NCI-H146 treated with DMSO at 0.1 percent for 48 hours (cell line): Measurements from ENCODE around the gene SUN2.

ENCODE experiments used
- DNase-seq: peaks from one replicate; lab custom pipeline; 2025; ENCODE audit not compliant: unreplicated experiment; lab: John Stamatoyannopoulos, UW

The SUN2 gene

DNA sequence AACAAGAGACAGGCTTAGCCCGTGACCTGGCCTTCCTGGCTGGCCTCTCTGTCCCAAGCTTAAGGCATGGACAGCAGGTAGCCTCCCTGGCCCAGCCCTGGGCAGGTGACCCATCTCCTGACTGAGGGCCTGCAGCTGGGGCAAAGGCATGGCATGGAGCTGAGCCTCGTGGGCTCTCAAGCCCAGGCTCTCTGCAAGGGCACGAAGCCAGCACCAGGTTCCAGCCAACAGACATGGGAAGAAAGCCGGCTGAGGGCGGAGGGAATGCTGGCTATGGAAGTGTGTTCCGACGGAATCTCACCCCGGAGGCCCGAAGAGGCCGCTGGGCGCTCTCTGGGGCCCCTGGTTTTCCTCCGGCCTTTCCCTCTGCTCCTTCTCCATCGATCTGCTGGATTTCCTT is 25.2 kb upstream of the SUN2 start:
- DNase-seq = no peak

GRCh38 chr22:38777087-38777671 is 21.4 kb upstream of the SUN2 start:
- DNase-seq = no peak

GRCh38 chr22:38776086-38776485 is 20.3 kb upstream of the SUN2 start:
- no peak for DNase-seq

DNA sequence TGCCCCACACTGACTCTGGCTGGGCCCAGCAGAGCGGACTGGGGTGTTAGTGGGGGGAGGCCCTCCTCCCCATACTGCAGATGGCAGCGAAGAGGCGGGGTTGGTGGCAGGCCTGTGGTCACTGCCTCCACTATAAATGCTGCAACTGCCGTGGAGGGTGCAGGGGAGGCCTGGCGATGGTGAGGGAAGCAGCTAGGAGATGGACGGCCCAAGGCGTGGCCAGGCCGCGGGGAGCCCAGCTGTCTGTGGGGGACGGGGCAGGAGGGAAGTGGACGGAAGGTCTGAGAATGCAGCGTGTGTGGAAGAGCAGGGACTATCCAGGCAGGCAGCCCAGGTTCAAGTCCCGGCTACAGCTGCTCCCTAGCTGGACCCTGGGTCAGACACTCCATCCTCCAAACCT is 19.9 kb upstream of the SUN2 start:
- DNase-seq = no peak

DNA sequence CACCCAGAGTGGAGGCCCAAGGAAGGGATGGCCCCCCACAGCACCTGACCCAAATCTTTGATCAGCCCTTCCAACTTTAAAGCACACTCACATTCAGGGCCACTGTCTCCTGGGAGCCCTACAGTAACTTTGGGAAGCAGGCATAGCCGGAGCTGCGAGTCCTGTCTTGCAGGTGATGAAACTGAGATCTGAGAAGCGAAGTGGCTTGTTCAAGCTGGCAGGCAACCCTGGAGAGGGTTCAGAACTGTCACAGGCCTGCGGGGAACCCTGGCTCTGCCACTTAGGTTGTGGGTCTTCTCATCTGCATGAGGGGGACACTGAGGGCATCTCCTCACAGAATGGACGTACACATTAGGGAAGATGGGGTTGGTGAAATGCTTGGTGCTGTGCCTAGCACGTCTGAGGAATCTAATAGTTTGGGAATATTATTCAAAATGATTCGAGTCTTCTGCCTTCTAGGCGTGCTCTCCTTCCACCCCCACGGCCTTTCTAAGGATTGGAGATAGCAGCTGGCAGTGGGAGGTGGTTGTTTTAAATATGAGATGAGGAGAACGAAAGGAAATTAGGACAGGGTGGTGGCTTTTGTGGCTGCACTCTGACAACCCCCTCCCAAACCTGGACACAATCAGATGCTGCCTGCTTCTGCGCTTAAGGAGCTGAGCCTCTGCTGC is 18.8 kb upstream of the SUN2 start:
- no peak for DNase-seq

- DNase-seq = no peak
These were observed 17.7 kb upstream of the SUN2 start for GRCh38 chr22:38773363-38773946.

DNA sequence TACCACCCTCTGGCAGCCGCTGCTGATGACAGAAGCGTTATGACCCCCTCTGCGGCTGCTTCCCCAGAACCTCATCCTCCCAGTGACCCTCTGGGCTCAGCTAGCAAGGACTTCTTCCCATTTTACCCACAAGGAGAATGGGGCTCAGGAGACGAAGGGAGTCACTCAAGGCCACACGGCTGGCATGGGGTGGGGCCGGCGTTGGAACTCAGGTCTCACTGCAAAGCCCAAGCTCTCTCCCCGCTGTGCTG is 16.8 kb upstream of the SUN2 start:
- no peak for DNase-seq

DNA sequence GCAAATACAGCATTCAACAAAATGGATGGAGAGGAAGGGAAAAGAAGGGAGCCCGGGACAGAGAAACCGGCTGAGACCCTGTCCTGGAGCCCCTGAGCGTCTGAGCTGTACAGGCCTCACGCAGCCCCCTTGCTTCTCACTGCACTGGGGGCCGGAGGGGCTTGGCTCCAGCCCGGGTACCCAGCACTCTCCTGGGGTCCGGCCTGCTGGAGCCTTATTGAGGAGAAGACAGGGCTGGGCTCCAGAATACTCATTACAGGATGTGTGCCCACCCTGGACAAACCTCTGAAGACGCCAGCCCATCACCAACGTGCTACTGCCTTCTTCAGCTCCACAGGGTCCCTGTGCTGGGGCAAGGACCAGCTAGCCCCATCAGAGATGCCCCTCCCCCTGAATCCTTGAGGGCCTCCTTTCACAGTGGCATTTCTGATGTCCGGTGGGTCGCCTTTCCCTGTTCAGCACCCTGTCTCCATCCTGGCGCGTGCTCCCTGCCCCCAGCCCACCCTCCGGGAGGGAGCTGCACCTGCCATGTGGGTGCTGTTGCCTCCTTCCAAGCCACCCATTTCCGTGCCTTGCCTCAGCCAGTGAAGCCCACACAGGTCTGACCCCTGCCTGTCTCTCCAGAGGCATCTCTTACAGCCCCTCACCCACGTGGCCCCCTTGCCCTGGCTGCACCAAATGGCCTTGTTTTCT is 14.6 kb upstream of the SUN2 start:
- no peak for DNase-seq

- no peak for DNase-seq
These were observed 12.2 kb upstream of the SUN2 start for GRCh38 chr22:38768036-38768435.

DNA sequence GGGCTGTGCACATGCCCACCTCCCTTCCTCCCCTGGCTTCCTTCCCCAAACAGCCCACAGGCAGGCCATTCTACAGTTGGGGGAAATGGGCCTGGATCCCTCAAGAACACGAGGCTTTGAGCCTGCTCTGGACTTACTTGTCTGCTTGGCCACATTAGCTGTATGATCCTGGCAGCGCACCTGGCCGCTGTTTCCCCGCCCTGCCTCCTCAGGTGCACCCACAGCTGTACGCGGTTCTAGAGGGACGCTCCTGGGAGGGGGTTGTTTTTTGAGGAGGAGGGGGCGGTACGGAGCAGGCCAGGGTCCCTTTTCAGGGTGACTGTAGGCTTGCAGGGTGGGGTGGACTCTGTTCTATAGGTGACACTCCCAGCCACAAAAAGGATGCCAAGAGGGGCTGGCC is 11.5 kb upstream of the SUN2 start:
- DNase-seq = no peak

DNA sequence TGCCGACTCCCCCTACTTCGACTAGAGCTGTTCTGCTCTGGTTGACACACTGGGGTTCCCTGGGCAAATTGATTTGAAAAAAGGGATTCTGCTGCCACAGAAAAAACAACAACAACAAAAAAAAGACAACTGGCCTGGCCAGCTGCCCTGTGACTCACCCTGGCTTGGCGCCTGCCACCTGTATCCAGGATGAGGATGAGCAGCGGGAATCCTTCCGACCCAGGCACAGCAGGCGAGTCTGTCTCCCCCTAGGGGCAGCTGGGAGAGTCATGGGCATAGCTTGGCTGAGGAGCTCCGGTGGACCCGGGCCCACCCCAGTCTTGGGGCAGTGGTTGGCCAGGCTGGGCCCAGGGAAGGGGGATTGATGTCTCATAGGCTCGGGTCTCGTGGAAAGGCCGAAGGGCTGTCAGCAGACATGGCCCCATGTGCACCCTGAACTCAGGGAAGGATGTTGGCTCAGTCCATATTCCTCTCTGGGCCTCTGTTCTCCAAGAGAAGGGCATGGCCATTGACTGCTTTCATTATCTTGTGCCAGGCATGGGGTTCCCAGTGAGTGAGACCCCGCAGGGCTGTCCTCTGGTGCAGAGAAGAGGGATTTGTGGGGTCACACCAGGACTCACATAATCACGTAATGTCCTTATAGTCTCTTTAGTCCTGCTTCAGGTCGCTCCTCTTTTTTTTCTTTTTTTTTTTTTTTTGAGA is 10.4 kb upstream of the SUN2 start:
- DNase-seq = peak; percentile 50

DNA sequence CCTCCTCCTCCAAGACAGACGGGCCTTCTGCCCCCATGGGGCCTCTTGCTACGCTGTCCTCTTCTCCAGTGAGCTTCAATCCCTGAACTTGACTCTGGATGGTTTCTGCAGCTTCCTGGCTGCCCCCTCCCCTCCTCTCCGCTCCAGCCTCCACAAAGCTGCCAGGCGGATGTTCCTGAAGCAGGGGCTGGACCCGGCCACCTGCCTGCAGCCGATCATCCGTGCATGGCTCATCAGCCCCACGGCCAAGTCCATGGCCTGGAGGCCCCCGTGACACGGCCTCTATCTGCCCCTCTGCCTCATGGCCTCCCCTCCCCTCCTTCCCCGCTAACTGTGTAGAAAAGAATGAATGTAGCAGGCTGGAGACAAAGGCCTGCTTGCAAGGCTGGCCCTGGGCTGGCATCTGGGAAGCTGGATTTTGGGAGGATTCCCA is 6.8 kb upstream of the SUN2 start:
- DNase-seq = no peak

GRCh38 chr22:38761202-38762162 is 5.7 kb upstream of the SUN2 start:
- DNase-seq = no peak

DNA sequence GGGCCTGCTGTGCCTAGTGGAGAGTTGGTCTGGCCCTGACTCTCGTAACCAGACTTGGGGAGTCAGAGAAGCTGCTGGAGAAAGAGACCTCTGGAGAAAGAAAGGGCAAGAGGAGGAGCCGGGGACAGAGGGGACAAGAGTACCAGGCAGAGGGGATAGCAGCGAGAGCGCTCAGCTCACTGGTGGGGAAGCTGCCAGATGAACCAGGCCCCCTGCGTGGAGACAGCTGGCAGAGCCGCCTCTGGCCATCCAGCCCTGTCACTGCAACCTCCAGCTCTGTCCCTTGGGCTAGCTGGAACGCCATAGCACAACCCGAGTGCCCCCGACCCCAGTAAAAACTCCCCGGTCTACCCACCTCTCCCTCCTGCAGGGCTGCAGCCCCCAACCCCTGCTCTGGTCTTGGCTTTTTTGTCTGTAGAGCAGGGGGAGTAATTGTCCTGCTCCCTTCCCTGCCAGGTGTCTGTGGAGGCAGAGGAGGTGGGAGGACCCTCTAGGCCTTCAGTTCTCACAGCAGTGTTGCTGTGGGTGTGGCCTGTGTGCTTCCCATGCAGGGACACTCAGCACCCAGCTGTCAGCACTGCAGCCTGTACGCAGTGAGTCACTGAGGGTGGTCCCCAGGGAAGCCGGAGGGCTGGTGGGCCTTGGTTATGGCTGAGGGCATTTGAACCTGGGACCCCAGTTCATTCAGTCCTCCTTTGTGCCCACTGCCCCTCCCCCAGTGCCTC is 4.8 kb upstream of the SUN2 start:
- peak; percentile 24 for DNase-seq

DNA sequence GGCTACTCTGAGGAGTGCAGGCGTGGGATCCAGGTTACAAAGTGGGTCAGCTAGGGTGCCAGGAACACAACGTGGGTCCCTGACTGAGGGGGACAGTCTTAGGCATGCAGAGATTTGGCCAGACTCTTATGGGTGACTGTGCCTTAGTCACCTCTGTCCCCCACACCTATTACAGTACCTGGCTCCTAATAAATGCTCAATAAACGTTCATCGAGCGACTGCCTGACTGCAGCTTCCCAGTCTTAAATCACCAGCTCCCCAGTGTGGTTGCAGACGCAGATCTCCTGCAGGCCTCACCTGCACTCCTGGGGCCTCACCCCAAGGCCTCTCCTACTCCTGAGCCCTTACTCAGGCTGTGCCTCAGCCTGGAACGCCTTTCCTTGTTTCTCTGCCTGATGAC is 3.2 kb upstream of the SUN2 start:
- DNase-seq = no peak

DNA sequence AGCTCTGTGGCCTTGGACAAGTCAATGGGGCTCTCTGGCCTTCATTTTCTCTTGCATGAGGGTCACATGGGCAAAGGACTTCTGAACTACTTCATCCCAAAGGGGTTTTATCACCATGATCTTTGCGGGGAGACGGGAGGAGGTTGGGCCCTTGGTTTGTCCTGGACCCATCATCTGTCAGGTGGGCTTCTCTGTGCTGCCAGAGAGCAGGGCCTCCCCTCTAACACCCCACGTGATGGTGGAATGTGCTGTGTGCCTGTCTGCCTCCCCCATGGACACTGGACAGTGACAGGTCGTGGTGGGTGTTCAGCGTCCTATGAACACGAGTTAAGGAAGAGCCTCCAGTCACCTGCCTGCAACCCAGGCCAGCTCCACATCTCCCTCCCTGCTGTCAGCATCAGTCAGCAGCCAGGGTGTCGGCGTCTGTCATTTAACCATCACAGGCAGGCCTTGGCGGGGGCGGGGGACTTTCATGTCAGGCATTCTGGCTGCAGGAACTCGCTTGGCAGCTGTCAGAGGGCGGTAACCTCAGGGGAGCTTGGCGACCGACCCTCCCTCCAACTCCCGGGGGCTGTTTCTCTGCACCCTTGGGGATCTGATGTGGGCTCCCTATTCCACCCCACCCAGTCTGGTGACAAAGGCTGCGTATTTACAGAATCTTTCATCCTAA is 2.6 kb upstream of the SUN2 start:
- no peak for DNase-seq

GRCh38 chr22:38757464-38757757 is 1.6 kb upstream of the SUN2 start:
- DNase-seq = no peak

DNA sequence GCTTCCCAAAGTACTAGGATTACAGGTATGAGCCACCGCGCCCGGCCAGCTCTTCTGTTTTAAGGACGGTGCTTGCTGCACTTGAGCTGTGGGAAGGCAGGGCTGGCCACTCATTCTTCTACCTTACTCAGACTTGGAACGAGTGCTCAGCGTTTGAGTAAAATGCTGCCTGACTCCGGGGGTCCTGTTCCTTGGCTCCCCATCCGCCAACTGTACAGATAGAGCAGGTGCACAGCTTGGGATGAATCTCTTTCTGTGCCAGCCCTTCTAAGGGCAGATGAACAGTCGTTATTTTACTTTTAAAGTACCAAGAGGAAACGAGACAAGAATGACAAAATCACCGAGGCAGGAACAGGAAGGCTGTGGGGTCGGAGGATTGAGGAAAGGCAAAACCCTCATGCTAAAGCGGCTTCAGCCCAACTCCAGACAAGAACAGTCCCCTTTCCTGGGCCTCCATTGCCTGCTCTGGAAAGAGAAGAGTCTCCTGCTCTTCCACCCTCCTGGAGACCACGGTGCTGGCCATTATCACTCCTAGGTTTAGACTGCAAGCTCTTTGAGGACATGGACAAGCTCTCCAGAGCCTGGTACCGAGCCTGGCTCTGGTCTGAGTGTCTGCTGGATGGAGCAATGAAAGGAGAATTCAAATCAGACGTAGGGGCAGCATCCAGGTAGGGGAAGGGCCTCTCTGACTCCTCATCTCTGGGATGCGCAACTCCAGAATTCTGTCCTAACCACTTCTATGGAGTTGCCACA is 1.1 kb upstream of the SUN2 start:
- no peak for DNase-seq
